Stimulated activated CD4-positive, alpha-beta T cell treated with anti-CD3 and anti-CD28 coated beads, Interleukin-12 subunit alpha, Interleukin-12 subunit beta, amount 100 ng/mL, for 48 hours (primary cell): ENCODE results near the gene ESD.
A peak's percentile ranks its signal among the peaks of the same experiment; 100 is the strongest.

Source experiments
- DNase-seq, 3 donors: peaks; one replicate each; pipeline ENCODE4 v3.0.0-alpha.2; 2020; ENCODE audit warnings: low read depth in 2 of 3, low spot score in 1 of 3

Gene ESD

DNA sequence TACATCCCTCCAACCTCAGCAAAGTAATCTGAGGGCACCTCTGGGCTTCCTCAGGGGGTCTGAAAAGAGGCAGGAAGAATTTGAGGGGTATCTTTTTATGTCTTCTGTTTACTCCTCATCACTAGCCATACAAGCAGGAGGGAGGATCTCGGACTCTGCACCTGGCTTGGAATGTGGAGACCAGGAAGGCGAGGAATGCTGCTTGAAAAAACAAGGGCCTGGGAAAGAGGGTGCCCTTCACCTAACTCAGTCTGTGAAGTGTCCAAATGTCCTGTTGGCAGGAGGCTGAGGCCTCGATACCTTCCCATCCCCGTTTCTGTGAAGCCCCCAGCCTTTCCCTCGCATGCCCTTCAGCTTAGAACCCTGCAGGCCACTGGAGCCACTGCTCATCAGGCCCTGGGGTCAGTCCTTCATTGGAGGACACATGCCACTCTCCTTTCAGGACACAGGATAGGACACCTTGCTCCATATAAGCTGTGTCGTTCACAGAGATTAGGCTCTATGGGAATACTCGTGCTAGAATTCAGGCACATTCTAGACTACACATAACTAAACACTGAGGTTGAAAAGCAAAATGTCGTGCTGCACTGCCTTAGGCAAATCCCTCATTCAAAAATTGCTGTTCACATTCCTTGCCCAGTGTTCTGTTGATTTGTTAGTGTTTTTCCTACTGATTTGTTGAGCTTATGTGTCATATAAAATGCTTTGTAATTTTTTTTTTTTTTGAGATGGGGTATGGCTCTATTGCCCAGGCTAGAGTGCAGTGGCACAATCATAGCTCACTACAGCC is 49.7 kb downstream of the ESD start:
- no peak for DNase-seq

- no peak for DNase-seq
These were observed 51.3 kb downstream of the ESD start for GRCh38 chr13:46745706-46746105.

- DNase-seq, result no peak
These were observed 51.9 kb downstream of the ESD start for GRCh38 chr13:46745062-46745461.

DNA sequence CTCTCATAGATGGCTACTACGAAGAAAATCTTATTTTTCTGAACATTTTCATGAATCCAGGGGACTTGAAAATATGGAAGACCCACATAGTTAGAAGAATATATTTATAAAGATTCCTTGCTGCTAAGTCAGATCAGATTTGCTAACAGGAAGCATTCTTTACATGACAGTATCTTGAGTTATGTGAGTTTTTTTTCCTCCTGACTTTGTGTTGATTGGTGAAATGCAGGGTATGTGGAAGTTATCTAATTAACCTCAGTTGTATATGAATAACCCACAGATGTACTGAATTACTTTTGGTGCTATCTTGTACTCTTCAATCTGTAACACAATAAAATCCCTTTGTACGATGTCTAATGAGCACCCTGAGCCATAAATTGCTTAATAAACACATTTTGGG is 53.8 kb downstream of the ESD start:
- no peak for DNase-seq

DNA sequence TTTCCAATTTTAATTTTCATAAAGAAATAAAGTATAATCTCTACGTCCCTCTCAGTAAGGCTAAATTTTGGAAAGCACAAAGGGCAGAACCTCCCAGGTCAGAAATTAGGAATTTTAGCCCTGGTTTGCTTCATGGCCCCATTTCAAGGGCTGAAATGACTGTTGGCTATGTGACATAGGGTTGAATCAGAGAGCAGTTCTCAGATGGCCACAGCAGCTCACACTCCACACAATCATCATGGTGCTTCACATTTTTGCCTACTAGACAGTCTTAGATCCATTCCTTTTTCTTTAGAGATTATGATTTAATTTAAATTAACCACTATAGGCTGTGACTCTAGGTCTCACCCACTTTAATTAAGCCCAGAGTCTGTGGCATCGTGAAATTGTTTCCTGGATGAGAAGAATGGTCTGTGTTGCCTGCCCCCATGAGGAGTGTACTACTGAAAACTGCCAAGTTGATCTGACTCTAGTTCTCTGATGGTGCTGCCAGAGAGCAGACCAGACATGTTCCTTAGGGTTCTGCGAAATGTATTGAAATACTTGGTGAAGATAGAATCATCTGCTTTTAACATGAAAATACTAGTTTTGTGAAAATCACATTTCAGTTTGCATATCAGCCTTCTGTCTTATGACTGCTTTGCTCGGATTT is 57.4 kb downstream of the ESD start:
- DNase-seq, result no peak

- DNase-seq, result no peak
These were observed 58.2 kb downstream of the ESD start for GRCh38 chr13:46738766-46739165.

- DNase-seq, result no peak
These were observed 58.9 kb downstream of the ESD start for GRCh38 chr13:46738055-46738454.

DNA sequence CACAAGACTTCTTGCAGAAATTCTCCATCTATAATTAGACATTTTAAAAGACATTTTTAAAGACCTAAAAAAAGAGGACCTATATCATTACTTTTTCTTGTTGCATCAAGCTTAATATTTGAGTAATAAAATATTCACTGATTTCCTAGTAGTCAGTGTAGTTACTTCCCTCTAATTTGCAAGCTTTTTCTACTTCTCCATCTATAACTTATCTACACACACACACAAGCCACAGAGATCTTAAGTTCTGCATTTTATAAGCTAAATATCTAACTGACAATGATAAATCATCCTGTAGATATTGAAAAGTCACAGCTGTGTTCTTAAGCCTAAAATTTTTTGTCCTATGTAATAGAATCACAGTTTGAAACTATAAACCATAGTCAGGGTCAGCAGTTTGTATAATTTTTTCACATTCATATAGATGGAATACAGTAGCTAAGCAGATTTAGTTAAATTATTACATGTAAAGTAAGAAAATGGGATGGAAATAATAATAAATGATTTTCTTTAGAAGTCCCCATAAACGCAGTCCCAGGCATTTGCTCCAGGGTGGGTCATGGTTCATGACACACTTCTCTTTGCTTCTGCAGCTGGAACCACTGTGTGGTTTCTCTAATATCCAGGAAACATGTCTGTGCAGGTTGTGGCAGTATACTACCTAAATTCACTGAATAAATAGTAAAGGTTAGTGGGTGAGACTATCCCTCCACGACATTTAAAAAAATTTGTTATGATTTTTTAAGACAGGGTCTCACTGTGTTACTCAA is 60.2 kb downstream of the ESD start:
- no peak for DNase-seq

DNA sequence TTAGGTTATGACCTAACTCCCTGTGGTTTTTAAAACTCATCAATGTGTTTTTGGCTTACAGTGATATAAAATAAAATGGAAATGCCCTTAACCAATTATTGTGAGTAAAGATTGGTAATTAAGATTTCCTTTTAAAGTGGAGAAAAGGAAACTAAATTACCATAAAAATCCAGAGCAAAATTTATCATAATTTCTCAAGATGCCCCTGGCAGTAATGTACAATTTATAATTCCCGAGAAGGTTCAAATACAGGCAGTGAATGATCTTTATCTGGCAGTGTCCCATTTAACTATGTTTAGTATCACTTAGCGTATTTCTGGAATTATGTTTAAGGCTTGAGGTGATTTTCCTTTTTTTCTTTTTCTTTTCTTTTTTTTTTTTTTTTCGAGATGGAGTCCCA is 61.5 kb downstream of the ESD start:
- no peak for DNase-seq

DNA sequence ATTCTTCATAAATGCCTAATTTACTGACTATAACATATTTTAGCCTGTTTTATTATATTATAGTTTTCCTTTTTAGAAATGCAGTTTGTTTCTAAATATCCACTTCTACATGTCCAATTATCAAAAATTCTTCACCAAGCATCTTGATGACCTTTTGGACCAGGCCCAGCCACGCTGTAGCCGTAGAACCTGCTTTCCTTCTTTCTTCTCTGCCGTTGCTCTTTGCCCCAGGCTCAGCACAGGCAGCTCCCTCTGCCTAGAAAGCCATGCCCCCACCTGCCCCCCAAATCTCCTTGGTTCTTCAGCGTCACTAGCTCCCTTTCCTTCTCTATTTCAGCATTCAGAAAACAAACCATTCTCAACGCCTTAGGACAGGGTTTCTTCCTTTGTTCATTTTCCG is 65.4 kb downstream of the ESD start:
- DNase-seq, result no peak

GRCh38 chr13:46728777-46729176 is 68.2 kb downstream of the ESD start:
- peak in 1 of 3 donors; percentile 35 for DNase-seq

GRCh38 chr13:46726347-46726746 is 70.6 kb downstream of the ESD start:
- DNase-seq, result no peak
